ENCODE results near the gene COMMD10.

The COMMD10 gene

GRCh38 chr5:116291271-116291670 is 206.4 kb downstream of the COMMD10 start:
- no peak for DNase-seq (ENCODE audit: low read depth, low spot score)

DNA sequence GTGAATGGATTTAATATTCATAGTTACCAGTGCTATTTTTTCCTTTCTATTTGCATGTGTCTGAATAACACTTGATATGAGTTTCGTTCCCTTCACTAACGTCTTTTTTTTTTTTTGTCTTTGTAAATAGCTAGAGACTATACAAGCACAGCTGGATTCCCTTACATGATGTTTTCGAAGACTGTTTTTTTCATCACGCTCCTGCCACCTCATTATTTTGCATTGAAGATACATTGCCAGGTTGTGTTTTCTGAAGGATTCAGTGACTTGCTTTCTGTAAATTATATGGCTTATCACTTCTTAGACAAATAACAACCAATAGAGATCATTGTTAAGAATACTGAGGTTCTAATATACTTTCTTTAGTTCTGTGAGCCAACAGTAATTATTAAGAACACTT is 207.5 kb downstream of the COMMD10 start:
- no peak for DNase-seq (ENCODE audit: low read depth, low spot score)

DNA sequence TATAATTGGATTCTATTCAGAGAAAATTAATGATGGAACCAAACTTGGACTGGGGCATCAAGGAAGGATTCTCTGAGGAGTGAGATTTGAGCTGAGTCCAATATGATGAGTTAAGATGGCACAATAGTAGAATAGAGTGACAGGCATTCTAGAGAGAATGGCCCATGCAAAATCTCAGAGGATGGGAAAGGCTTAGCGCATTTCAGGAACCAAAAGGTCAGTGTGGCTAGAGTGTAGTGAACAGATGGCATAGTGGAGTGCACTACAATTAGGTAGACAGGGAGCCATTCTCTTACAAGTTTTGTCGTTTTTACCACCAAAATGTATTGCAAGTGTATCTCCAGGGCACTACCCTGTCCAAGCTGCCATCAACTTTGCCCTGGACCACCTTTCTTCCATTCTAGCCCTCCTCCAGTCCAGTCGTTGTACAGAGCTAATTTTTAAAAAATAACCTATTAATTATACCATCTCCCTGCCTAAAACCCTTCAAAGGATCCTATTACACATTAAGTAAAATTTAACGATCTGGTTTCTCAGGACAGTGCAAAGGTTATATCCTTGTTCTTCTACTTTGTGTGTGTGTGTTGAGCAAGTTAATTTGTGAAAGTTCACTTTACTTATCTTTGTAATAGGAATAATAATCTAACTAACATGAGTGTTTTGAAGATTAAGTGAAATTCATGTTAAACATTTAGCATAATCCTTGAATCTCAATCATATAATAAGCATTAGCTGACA is 211.7 kb downstream of the COMMD10 start:
- no peak for DNase-seq (ENCODE audit: low read depth, low spot score)

DNA sequence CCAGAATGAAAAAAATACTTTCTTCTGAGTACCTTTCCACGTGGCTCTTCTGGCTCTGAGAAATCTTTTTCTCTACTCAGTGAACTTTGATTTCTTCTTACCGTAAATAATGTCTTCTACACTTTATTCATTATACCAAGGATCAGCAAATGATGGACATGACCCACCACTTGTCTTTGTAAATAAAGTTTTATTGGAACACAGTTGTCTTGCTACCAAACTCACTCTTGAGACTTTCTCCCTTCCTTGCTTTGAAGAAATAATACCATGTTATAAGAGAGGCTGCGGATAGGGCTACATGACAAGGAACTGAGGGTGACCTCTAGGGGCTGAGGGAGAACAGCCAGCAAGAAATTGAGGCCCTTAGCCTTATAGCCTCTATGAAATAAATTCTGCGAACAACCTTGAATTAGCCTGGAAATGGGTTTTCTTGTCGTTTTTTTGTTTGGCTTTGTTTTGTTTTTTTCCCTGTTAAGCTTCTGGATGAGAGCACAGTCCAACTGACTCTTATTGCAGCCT is 212.5 kb downstream of the COMMD10 start:
- DNase-seq (ENCODE audit: low read depth, low spot score), result no peak

- DNase-seq (ENCODE audit: low read depth, low spot score), result no peak
Observed at GRCh38 chr5:116299746-116300640, 215.2 kb downstream of the COMMD10 start.

DNA sequence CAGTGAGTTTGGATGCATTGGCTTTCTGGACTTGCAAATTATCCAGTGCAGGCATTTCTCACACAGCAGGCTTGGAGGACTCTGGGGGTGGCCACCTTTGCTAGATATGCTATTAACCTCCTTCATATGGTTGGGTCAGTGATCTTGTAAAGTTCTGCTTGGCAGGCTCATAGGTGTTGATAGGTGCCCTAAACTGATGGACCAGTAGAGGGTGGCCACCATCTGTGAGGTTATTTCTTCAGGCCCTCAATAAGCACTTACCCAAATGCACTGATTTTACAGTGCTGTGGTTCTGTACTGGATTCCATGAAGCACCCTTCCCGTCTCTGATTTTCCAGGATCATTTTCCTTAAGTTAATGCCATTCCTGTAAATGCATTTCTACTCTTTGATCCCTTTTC is 216.3 kb downstream of the COMMD10 start:
- no peak for DNase-seq (ENCODE audit: low read depth, low spot score)

- DNase-seq (ENCODE audit: low read depth, low spot score), result no peak
Observed at GRCh38 chr5:116303340-116303739, 218.5 kb downstream of the COMMD10 start.

GRCh38 chr5:116303810-116304209 is 219.0 kb downstream of the COMMD10 start:
- DNase-seq (ENCODE audit: low read depth, low spot score), result no peak

DNA sequence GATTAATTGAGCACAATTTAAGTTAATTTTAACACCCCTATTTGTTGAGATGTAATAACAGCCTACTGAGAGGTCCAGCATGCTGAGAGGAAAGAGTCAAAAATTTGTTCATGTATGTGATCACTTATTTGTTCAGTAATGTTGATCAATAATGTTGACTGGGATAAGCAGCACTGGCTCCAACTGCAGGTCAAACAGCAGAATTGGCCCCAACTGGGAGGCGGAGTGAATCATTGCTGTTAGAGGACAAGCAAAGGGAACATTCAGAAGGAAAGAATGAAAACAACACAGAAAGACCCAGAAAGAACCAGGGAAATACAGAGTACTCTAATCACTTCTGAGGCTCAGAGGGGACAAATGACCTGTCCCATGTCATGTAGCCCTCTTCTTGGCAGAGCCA is 221.1 kb downstream of the COMMD10 start:
- DNase-seq (ENCODE audit: low read depth, low spot score), result no peak

DNA sequence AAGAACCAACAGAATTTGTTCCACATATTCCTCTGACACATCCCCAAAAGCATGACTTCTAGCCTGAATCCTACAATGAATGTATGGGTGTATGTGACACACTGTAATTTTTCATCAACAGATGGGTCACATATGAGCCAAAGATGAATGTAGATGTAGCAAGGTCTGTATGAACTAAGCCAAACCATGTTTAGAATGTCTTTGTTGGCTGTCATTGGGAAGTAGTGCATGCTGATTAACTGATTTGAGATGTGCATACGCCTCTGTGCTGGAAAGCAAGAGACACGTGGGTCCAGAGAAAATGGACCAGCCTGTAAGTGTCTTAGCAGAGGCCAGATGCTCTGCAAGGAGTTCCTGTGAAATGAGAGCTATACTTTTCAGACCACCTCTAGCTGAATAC is 222.0 kb downstream of the COMMD10 start:
- DNase-seq (ENCODE audit: low read depth, low spot score), result no peak

DNA sequence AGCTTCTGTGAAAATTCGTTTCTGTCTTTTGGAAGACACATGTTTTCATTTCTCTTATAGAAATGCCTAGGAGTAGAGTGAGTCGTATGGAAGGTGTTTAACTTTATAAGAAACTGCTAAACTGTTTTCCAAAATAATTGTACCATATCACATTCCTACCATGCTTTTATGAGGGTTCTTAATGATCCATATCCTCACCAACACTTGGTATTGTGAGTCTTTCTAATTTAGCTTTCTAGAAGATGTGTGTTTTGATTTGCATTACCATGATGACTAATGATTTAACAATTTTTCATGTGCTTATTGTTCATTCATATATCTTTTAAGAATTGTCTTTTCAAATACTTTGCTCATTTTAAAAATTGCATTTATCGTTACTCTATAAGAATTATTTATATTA is 223.6 kb downstream of the COMMD10 start:
- no peak for DNase-seq (ENCODE audit: low read depth, low spot score)

- DNase-seq (ENCODE audit: low read depth, low spot score), result no peak
Observed at GRCh38 chr5:116313366-116313765, 228.5 kb downstream of the COMMD10 start.

DNA sequence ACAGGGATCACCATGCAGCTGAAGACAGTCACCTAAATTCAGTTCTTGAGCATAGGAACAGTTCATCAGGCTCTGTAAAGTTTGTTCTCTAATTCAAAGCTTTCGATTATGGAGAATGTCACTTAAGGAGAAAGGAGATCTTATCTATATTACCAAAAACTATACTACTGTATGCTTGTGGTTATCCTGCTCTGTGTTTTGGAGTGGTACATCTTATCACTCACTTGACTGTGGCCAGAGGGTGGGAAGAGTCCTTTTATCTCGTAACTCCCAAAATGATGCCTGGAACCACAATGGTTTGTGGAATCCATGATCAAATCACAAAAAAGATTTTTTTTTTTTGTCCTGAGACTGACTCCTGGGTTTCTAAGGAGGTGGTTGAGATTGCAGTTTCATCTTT is 230.7 kb downstream of the COMMD10 start:
- no peak for DNase-seq (ENCODE audit: low read depth, low spot score)

DNA sequence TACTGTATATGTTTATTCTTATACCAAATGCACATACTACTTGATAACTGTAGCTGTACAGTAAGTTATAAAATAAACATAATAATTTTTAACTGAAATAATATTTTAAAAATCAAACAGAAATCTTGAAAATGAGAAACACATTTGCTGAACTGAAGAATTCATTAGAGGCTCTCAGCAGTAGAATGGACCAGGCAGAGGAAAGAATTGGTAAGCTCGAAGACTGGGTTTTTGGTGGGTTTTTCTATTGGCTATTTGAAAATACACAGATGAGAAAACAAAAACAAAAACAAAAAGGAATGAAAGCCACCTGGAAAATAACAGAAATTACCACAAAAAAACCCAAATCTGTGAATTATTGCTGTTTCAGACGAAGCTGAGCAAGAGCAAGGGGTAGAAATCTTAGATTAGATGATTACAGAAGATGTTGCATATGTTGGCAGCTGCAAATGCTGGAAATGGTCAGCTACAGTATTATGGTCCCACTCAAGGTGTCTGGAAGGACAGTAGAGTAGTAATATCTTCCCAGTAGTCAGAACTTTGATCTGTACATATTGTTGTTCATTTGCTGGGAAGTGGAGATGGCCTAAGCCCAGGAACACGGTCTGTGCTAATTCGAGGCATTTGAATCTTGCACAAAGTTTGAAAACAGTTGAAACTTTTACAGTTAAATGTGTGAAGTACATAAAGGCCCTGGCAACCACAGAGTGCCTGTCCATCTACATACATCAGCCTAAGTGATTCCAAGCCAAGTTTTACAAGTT is 233.4 kb downstream of the COMMD10 start:
- no peak for DNase-seq (ENCODE audit: low read depth, low spot score)

- DNase-seq (ENCODE audit: low read depth, low spot score), result peak; percentile 32
Observed at GRCh38 chr5:116320486-116320885, 235.7 kb downstream of the COMMD10 start.

DNA sequence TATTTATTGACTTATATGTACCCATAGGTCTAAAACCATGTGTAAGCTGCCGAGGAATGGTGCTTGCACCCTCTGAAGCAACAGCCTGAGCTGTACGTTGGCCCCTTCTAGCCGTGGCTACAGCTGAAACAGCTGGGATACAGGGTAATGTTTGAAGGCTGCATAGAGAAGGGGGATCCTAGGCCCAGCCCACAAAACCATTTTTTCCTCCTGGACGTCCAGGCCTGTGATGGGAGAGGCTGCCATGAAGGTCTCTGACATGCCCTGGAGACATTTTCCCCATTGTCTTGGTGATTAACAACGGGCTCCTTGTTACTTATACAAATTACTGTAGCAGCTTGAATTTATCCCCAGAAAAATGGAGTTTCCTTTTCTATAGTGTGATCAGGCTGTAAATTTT is 244.7 kb downstream of the COMMD10 start:
- DNase-seq (ENCODE audit: low read depth, low spot score), result no peak

GRCh38 chr5:116340799-116341198 is 256.0 kb downstream of the COMMD10 start:
- no peak for DNase-seq (ENCODE audit: low read depth, low spot score)

Measured in smooth muscle cell of the brain vasculature (primary cell).